CD4-positive, alpha-beta memory T cell (primary cell): ENCODE data around the gene TRHDE. TPM values are rescaled to one million over a fixed set of nuclear protein-coding genes. Genes with fewer than 3 reads are reported as not detected.

Source experiments
- CTCF ChIA-PET: fragments of 350-600 bp; sonication (Branson Sonifier 250); formaldehyde crosslinking; loops from one replicate; lab custom pipeline; 2021; ENCODE audit warnings: inconsistent platforms; ENCODE audit not compliant: partially characterized antibody; lab: Charles Lee
- POLR2A ChIA-PET: fragments of 350-600 bp; sonication (Branson Sonifier 250); formaldehyde crosslinking; loops from one replicate; lab custom pipeline; 2021; ENCODE audit not compliant: partially characterized antibody; lab: Charles Lee
- DNase-seq, 5 donors: peaks; one replicate each; pipeline versions ENCODE4 v3.0.0 to v3.0.0-alpha.2; 2020 to 2022; ENCODE audit warnings: mixed read lengths in 1 of 5
- H3K27ac ChIP-seq: one replicate; pipeline ENCODE4 v1.7.0; 2013; ENCODE audit warnings: low read depth, low read length
- H3K27me3 ChIP-seq: 2 replicates; pipeline ENCODE4 v1.7.0; 2013; ENCODE audit warnings: mild to moderate bottlenecking, low read length, moderate library complexity; ENCODE audit not compliant: insufficient read depth
- H3K36me3 ChIP-seq: 2 replicates; pipeline ENCODE4 v1.7.0; 2013; ENCODE audit warnings: mild to moderate bottlenecking, low read length, moderate library complexity; ENCODE audit not compliant: insufficient read depth
- H3K4me1 ChIP-seq: 2 replicates; pipeline ENCODE4 v1.7.0; 2013; ENCODE audit warnings: mild to moderate bottlenecking, low read length, moderate library complexity; ENCODE audit not compliant: insufficient read depth
- H3K4me3 ChIP-seq, 2 donors: one replicate each; pipeline ENCODE4 v1.7.0; 2013; ENCODE audit warnings: low read length in 2 of 2, mild to moderate bottlenecking in 1 of 2
- H3K9me3 ChIP-seq, 2 donors: one replicate each; pipeline ENCODE4 v1.7.0; 2013; ENCODE audit warnings: low read length in 2 of 2, control low read depth in 1 of 2; ENCODE audit not compliant: control insufficient read depth in 1 of 2
- H3K27ac Mint-ChIP-seq, 7 donors: one replicate each; pipeline ENCODE4 v1.8.0; 2020 to 2021; ENCODE audit warnings: mixed read lengths in 7 of 7, mild to moderate bottlenecking in 6 of 7, inconsistent platforms in 3 of 7, moderate library complexity in 3 of 7
- H3K27me3 Mint-ChIP-seq, 2 donors: one replicate each; pipeline ENCODE4 v1.8.0; 2020 to 2021; ENCODE audit warnings: mixed read lengths in 2 of 2
- H3K36me3 Mint-ChIP-seq, 2 donors: one replicate each; pipeline ENCODE4 v1.8.0; 2020 to 2021; ENCODE audit warnings: mixed read lengths in 2 of 2, inconsistent platforms in 1 of 2, mild to moderate bottlenecking in 1 of 2
- H3K4me1 Mint-ChIP-seq, 4 donors: one replicate each; pipeline ENCODE4 v1.8.0; 2020 to 2021; ENCODE audit warnings: mixed read lengths in 4 of 4, mild to moderate bottlenecking in 1 of 4
- H3K4me3 Mint-ChIP-seq, 8 donors: one replicate each; pipeline ENCODE4 v1.8.0; 2020 to 2021; ENCODE audit warnings: mixed read lengths in 8 of 8, mild to moderate bottlenecking in 7 of 8, moderate library complexity in 6 of 8, inconsistent platforms in 3 of 8
- H3K9me3 Mint-ChIP-seq, 8 donors: one replicate each; pipeline ENCODE4 v1.8.0; 2020 to 2021; ENCODE audit warnings: mixed read lengths in 8 of 8, mild to moderate bottlenecking in 5 of 8, inconsistent platforms in 3 of 8, moderate library complexity in 1 of 8
- intact Hi-C: fragments of 100-400 bp; cut with micrococcal nuclease; formaldehyde crosslinking; loops from one replicate; pipeline ENCODE4 v1.15.1; 2023
- polyA plus RNA-seq, 2 donors: library from polyadenylated mRNA; unstranded; fragments of 300-500 nt; fragmentation: Illumina TruSeq; gene quantifications; one replicate each; pipeline ENCODE4 v1.2.3, GENCODE V29; 2021
- total RNA-seq, 2 experiments: library from RNA; stranded (reverse); gene quantifications; one replicate each; pipeline ENCODE4 v1.2.3, GENCODE V29; 2021

Gene TRHDE
- total and polyA plus RNA-seq, 4 experiments from 2014 or later = not detected

GRCh38 chr12:72311946-72312345 is 39.8 kb downstream of the TRHDE start:
- H3K9me3 Mint-ChIP-seq = no peaks in the 10 kb centered on the region
- H3K36me3 Mint-ChIP-seq = no peaks in the 10 kb centered on the region
- H3K4me1 Mint-ChIP-seq = no peaks in the 10 kb centered on the region
- H3K9me3 ChIP-seq = no peaks in the 10 kb centered on the region
- H3K4me3 Mint-ChIP-seq = no peak overlapping the region
- H3K36me3 ChIP-seq = no peaks in the 10 kb centered on the region
- no peak for DNase-seq
- POLR2A ChIA-PET = no interaction called here
- no peaks in the 10 kb centered on the region for H3K27me3 Mint-ChIP-seq
- no peaks in the 10 kb centered on the region for H3K4me1 ChIP-seq
- no peaks in the 10 kb centered on the region for H3K27me3 ChIP-seq
- intact Hi-C loops = no loop called here
- H3K4me3 ChIP-seq = no peak overlapping the region
- H3K27ac ChIP-seq = no peak overlapping the region
- CTCF ChIA-PET = no interaction called here
- no peak overlapping the region for H3K27ac Mint-ChIP-seq

GRCh38 chr12:72313806-72314205 is 41.6 kb downstream of the TRHDE start:
- no peaks in the 10 kb centered on the region for H3K4me1 Mint-ChIP-seq
- H3K27me3 Mint-ChIP-seq = peaks cover 0 to 2% of the 10 kb centered on the region in 2 donors
- no peaks in the 10 kb centered on the region for H3K36me3 Mint-ChIP-seq
- H3K27ac ChIP-seq = no peak overlapping the region
- H3K27ac Mint-ChIP-seq = no peak overlapping the region
- peaks cover 0 to 2% (median 0%) of the 10 kb centered on the region in 8 donors for H3K9me3 Mint-ChIP-seq
- H3K36me3 ChIP-seq = no peaks in the 10 kb centered on the region
- no peaks in the 10 kb centered on the region for H3K9me3 ChIP-seq
- ChIA-PET POLR2A (no interaction called here), CTCF (no interaction called here)
- DNase-seq = no peak
- H3K27me3 ChIP-seq = no peaks in the 10 kb centered on the region
- no peak overlapping the region for H3K4me3 ChIP-seq
- intact Hi-C loops = no loop called here
- no peaks in the 10 kb centered on the region for H3K4me1 ChIP-seq
- H3K4me3 Mint-ChIP-seq = no peak overlapping the region

- H3K27ac Mint-ChIP-seq = no peak overlapping the region
Measured at GRCh38 chr12:72315858-72316257, 43.7 kb downstream of the TRHDE start.

GRCh38 chr12:72318341-72318740 is 46.2 kb downstream of the TRHDE start:
- H3K9me3 Mint-ChIP-seq = peaks cover 0 to 3% (median 0%) of the 10 kb centered on the region in 8 donors
- H3K36me3 Mint-ChIP-seq = no peaks in the 10 kb centered on the region
- ChIA-PET POLR2A (no interaction called here), CTCF (no interaction called here)
- no peak for DNase-seq
- peaks cover 0 to 2% of the 10 kb centered on the region in 2 donors for H3K27me3 Mint-ChIP-seq
- H3K27me3 ChIP-seq = no peaks in the 10 kb centered on the region
- no peaks in the 10 kb centered on the region for H3K4me1 Mint-ChIP-seq
- intact Hi-C loops = no loop called here
- no peak overlapping the region for H3K4me3 Mint-ChIP-seq
- H3K27ac Mint-ChIP-seq = no peak overlapping the region
- H3K36me3 ChIP-seq = no peaks in the 10 kb centered on the region
- no peaks in the 10 kb centered on the region for H3K9me3 ChIP-seq
- H3K4me3 ChIP-seq = no peak overlapping the region
- H3K4me1 ChIP-seq = no peaks in the 10 kb centered on the region
- H3K27ac ChIP-seq = no peak overlapping the region

More at GRCh38 chr12:72315858-72316257, 43.7 kb downstream of the TRHDE start:
- Histone ChIP-seq H3K9me3 (no peaks in the 10 kb centered on the region), H3K27ac (no peak overlapping the region), H3K4me3 (no peak overlapping the region), H3K4me1 (no peaks in the 10 kb centered on the region), H3K27me3 (no peaks in the 10 kb centered on the region), H3K36me3 (no peaks in the 10 kb centered on the region)
- Mint-ChIP-seq H3K9me3 (peaks cover 0 to 3% (median 0%) of the 10 kb centered on the region in 8 donors), H3K36me3 (no peaks in the 10 kb centered on the region), H3K27me3 (peaks cover 0 to 2% of the 10 kb centered on the region in 2 donors), H3K4me1 (no peaks in the 10 kb centered on the region), H3K4me3 (no peak overlapping the region)
- ChIA-PET CTCF (no interaction called here), POLR2A (no interaction called here)
- intact Hi-C loops = no loop called here
- DNase-seq = no peak

- intact Hi-C loops = no loop called here
- H3K27me3 Mint-ChIP-seq = no peaks in the 10 kb centered on the region
- no peak for DNase-seq
- no peak overlapping the region for H3K4me3 Mint-ChIP-seq
- H3K9me3 ChIP-seq = no peaks in the 10 kb centered on the region
- ChIA-PET CTCF (no interaction called here), POLR2A (no interaction called here)
- H3K4me1 ChIP-seq = no peaks in the 10 kb centered on the region
- H3K4me1 Mint-ChIP-seq = no peaks in the 10 kb centered on the region
- no peaks in the 10 kb centered on the region for H3K27me3 ChIP-seq
- no peak overlapping the region for H3K4me3 ChIP-seq
- peaks cover 0 to 3% (median 2%) of the 10 kb centered on the region in 8 donors for H3K9me3 Mint-ChIP-seq
- no peaks in the 10 kb centered on the region for H3K36me3 ChIP-seq
- H3K27ac Mint-ChIP-seq = no peak overlapping the region
- no peak overlapping the region for H3K27ac ChIP-seq
- H3K36me3 Mint-ChIP-seq = no peaks in the 10 kb centered on the region
Measured at GRCh38 chr12:72323881-72324280, 51.7 kb downstream of the TRHDE start.

- POLR2A ChIA-PET = no interaction called here
- H3K27me3 ChIP-seq = no peaks in the 10 kb centered on the region
Measured at GRCh38 chr12:72330301-72330700, 58.1 kb downstream of the TRHDE start.

GRCh38 chr12:72330784-72331183 is 58.6 kb downstream of the TRHDE start:
- no peaks in the 10 kb centered on the region for H3K27me3 ChIP-seq
- H3K27ac ChIP-seq = no peak overlapping the region
- peaks cover 0 to 7% (median under 1%) of the 10 kb centered on the region in 8 donors for H3K9me3 Mint-ChIP-seq
- H3K27ac Mint-ChIP-seq = no peak overlapping the region
- no peaks in the 10 kb centered on the region for H3K4me1 Mint-ChIP-seq
- DNase-seq = no peak
- CTCF ChIA-PET = no interaction called here
- POLR2A ChIA-PET = no interaction called here
- no peaks in the 10 kb centered on the region for H3K36me3 Mint-ChIP-seq
- no peaks in the 10 kb centered on the region for H3K27me3 Mint-ChIP-seq
- no peaks in the 10 kb centered on the region for H3K9me3 ChIP-seq
- H3K36me3 ChIP-seq = no peaks in the 10 kb centered on the region
- H3K4me3 ChIP-seq = no peak overlapping the region
- intact Hi-C loops = no loop called here
- H3K4me1 ChIP-seq = no peaks in the 10 kb centered on the region
- H3K4me3 Mint-ChIP-seq = no peak overlapping the region

More at GRCh38 chr12:72330301-72330700, 58.1 kb downstream of the TRHDE start:
- no peak overlapping the region for H3K4me3 ChIP-seq
- CTCF ChIA-PET = no interaction called here
- Mint-ChIP-seq H3K27ac (no peak overlapping the region), H3K27me3 (no peaks in the 10 kb centered on the region), H3K36me3 (no peaks in the 10 kb centered on the region), H3K4me3 (no peak overlapping the region), H3K4me1 (no peaks in the 10 kb centered on the region), H3K9me3 (peaks cover 0 to 7% (median under 1%) of the 10 kb centered on the region in 8 donors)
- H3K36me3 ChIP-seq = no peaks in the 10 kb centered on the region
- H3K9me3 ChIP-seq = no peaks in the 10 kb centered on the region
- H3K27ac ChIP-seq = no peak overlapping the region
- intact Hi-C loops = no loop called here
- no peak for DNase-seq
- H3K4me1 ChIP-seq = no peaks in the 10 kb centered on the region

GRCh38 chr12:72337382-72337781 is 65.2 kb downstream of the TRHDE start:
- Histone ChIP-seq H3K27me3 (no peaks in the 10 kb centered on the region), H3K4me1 (no peaks in the 10 kb centered on the region), H3K36me3 (no peaks in the 10 kb centered on the region), H3K4me3 (no peak overlapping the region), H3K27ac (no peak overlapping the region), H3K9me3 (no peaks in the 10 kb centered on the region)
- H3K27ac Mint-ChIP-seq = no peak overlapping the region
- no peaks in the 10 kb centered on the region for H3K4me1 Mint-ChIP-seq
- POLR2A ChIA-PET = no interaction called here
- intact Hi-C loops = no loop called here
- H3K9me3 Mint-ChIP-seq = peaks cover 0 to 2% (median 0%) of the 10 kb centered on the region in 8 donors
- no peak for DNase-seq
- CTCF ChIA-PET = no interaction called here
- peaks cover 0 to 1% of the 10 kb centered on the region in 2 donors for H3K27me3 Mint-ChIP-seq
- no peaks in the 10 kb centered on the region for H3K36me3 Mint-ChIP-seq
- H3K4me3 Mint-ChIP-seq = no peak overlapping the region
